Measurements from ENCODE around the gene P4HA2.
A peak's percentile ranks its signal among the peaks of the same experiment; 100 is the strongest.

- no peak for TF ChIP-seq POLR2A (IDR thresholded peaks at IDR 0.05)
- TF ChIP-seq, protein P1, sequence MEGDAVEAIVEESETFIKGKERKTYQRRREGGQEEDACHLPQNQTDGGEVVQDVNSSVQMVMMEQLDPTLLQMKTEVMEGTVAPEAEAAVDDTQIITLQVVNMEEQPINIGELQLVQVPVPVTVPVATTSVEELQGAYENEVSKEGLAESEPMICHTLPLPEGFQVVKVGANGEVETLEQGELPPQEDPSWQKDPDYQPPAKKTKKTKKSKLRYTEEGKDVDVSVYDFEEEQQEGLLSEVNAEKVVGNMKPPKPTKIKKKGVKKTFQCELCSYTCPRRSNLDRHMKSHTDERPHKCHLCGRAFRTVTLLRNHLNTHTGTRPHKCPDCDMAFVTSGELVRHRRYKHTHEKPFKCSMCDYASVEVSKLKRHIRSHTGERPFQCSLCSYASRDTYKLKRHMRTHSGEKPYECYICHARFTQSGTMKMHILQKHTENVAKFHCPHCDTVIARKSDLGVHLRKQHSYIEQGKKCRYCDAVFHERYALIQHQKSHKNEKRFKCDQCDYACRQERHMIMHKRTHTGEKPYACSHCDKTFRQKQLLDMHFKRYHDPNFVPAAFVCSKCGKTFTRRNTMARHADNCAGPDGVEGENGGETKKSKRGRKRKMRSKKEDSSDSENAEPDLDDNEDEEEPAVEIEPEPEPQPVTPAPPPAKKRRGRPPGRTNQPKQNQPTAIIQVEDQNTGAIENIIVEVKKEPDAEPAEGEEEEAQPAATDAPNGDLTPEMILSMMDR (IDR thresholded peaks at IDR 0.05): peak; percentile 41 to 59 (median 56)
Measured at GRCh38 chr5:132180134-132180745, 47.4 kb downstream of the P4HA2 start.
